Liver (tissue), 9 donors: ENCODE results near the gene HECTD1. TPM values are rescaled to one million over a fixed set of nuclear protein-coding genes. Genes with fewer than 3 reads are reported as not detected.

ENCODE experiments used
- DNase-seq: peaks from one replicate; pipeline ENCODE4 v3.0.0-alpha.2; 2017; ENCODE audit warnings: low spot score
- H3K27ac ChIP-seq, 2 donors: one replicate each; pipeline ENCODE4 v1.7.0; 2013; ENCODE audit warnings: inconsistent platforms in 2 of 2, low read length in 2 of 2, control low read depth in 1 of 2, low read depth in 1 of 2, mild to moderate bottlenecking in 1 of 2
- H3K27me3 ChIP-seq, 4 donors: one replicate each; pipeline versions ENCODE4 v1.6.1 to v1.7.0; 2013; ENCODE audit warnings: low read length in 3 of 4, inconsistent platforms in 1 of 4, mild to moderate bottlenecking in 1 of 4, moderate library complexity in 1 of 4; ENCODE audit not compliant: control insufficient read depth in 4 of 4, insufficient read depth in 4 of 4
- H3K36me3 ChIP-seq, 4 donors: one replicate each; pipeline versions ENCODE4 v1.6.1 to v1.7.0; 2013; ENCODE audit warnings: low read length in 3 of 4, mild to moderate bottlenecking in 3 of 4, low read depth in 1 of 4, moderate library complexity in 1 of 4; ENCODE audit not compliant: control insufficient read depth in 4 of 4, insufficient read depth in 3 of 4
- H3K4me1 ChIP-seq, 4 donors: one replicate each; pipeline versions ENCODE4 v1.6.1 to v1.7.0; 2013; ENCODE audit warnings: low read length in 3 of 4, mild to moderate bottlenecking in 3 of 4, moderate library complexity in 1 of 4; ENCODE audit not compliant: control insufficient read depth in 4 of 4, insufficient read depth in 4 of 4
- H3K4me3 ChIP-seq, 3 donors: one replicate each; pipeline versions ENCODE4 v1.6.1 to v1.7.0; 2013; ENCODE audit warnings: low read length in 3 of 3, control low read depth in 1 of 3, low read depth in 1 of 3, mild to moderate bottlenecking in 1 of 3
- H3K9ac ChIP-seq, 2 donors: one replicate each; pipeline ENCODE4 v1.7.0; 2013; ENCODE audit warnings: low read length in 2 of 2, mild to moderate bottlenecking in 2 of 2, moderate library complexity in 2 of 2, control low read depth in 1 of 2, low read depth in 1 of 2
- H3K9me3 ChIP-seq, 4 donors: one replicate each; pipeline versions ENCODE4 v1.6.1 to v1.7.0; 2013; ENCODE audit warnings: low read length in 3 of 4; ENCODE audit not compliant: control insufficient read depth in 4 of 4
- EGR1 ChIP-seq, 2 donors: IDR thresholded peaks; 2 replicates each; pipeline ENCODE4 v1.6.1; 2016 to 2018; ENCODE audit warnings: antibody characterized with exemption in 2 of 2, low read depth in 2 of 2
- FOXA1 ChIP-seq: IDR thresholded peaks from 2 replicates; pipeline ENCODE4 v1.6.1; 2016; ENCODE audit warnings: antibody characterized with exemption
- FOXA2 ChIP-seq: IDR thresholded peaks from 2 replicates; pipeline ENCODE4 v1.6.1; 2016; ENCODE audit warnings: antibody characterized with exemption
- GABPA ChIP-seq, 2 donors: IDR thresholded peaks in 1 of 2; conservative IDR thresholded peaks in 1 of 2; 2 replicates each; pipeline ENCODE4 v1.6.1; 2016; ENCODE audit warnings: antibody characterized with exemption in 2 of 2, mild to moderate bottlenecking in 1 of 2, moderate library complexity in 1 of 2
- HNF4A ChIP-seq, 2 donors: conservative IDR thresholded peaks; 2 replicates each; pipeline ENCODE4 v1.6.1; 2016; ENCODE audit warnings: antibody characterized with exemption in 2 of 2, mild to moderate bottlenecking in 2 of 2
- HNF4G ChIP-seq: IDR thresholded peaks from 2 replicates; pipeline ENCODE4 v1.6.1; 2016; ENCODE audit warnings: antibody characterized with exemption
- JUND ChIP-seq, 2 donors: IDR thresholded peaks; 2 replicates each; pipeline ENCODE4 v1.6.1; 2016; ENCODE audit warnings: antibody characterized with exemption in 2 of 2
- NR2F2 ChIP-seq: IDR thresholded peaks from 2 replicates; pipeline ENCODE4 v1.6.1; 2016; ENCODE audit warnings: antibody characterized with exemption
- RAD21 ChIP-seq, 2 donors: IDR thresholded peaks; 2 replicates each; pipeline ENCODE4 v1.6.1; 2016; ENCODE audit warnings: antibody characterized with exemption in 2 of 2, mild to moderate bottlenecking in 2 of 2
- RXRA ChIP-seq, 2 donors: IDR thresholded peaks; 2 replicates each; pipeline ENCODE4 v1.6.1; 2017 to 2018; ENCODE audit warnings: antibody characterized with exemption in 2 of 2, mild to moderate bottlenecking in 1 of 2
- SP1 ChIP-seq: IDR thresholded peaks from 2 replicates; pipeline ENCODE4 v1.6.1; 2018; ENCODE audit warnings: antibody characterized with exemption, mild to moderate bottlenecking
- TAF1 ChIP-seq: conservative IDR thresholded peaks from 2 replicates; pipeline ENCODE4 v1.6.1; 2016; ENCODE audit warnings: antibody characterized with exemption, mild to moderate bottlenecking
- YY1 ChIP-seq: IDR thresholded peaks from 2 replicates; pipeline ENCODE4 v1.6.1; 2016; ENCODE audit warnings: antibody characterized with exemption, mild to moderate bottlenecking
- WGBS: extraction: QIAGEN DNeasy Blood & Tissue Kit; methylation state at CpG from one replicate; pipeline ENCODE4 v1.1.7; 2013; 5-methylcytosine and 5-hydroxymethylcytosine counted together
- polyA plus RNA-seq, 2 donors: library from polyadenylated mRNA; stranded (reverse) in 1 of 2; unstranded in 1 of 2; fragments of 200-250 nt in 1 of 2; fragments of >200 nt in 1 of 2; fragmentation: Nextera tagmentation in 1 of 2; extraction: Ambion mirVana in 1 of 2; gene quantifications; one replicate each; pipeline versions ENCODE4 v1.2.1 to v1.2.3, GENCODE V29; 2013 to 2015
- total RNA-seq, 2 donors: library from RNA; depleted of rRNA; stranded (reverse); fragments of >200 nt; gene quantifications; one replicate each; pipeline ENCODE4 v1.2.3, GENCODE V29; 2014
- TF ChIP-seq, protein P1 (sequence below): IDR thresholded peaks from 2 replicates; pipeline ENCODE4 v1.6.1; 2016; ENCODE audit warnings: antibody characterized with exemption, mild to moderate bottlenecking
- TF ChIP-seq, protein P2 (sequence below): IDR thresholded peaks from 2 replicates; pipeline ENCODE4 v1.6.1; 2016; ENCODE audit warnings: antibody characterized with exemption
- TF ChIP-seq, protein P3 (sequence below): IDR thresholded peaks from 2 replicates; pipeline ENCODE4 v1.6.1; 2016; ENCODE audit warnings: antibody characterized with exemption
- TF ChIP-seq, protein P4 (sequence below): IDR thresholded peaks from 2 replicates; pipeline ENCODE4 v1.6.1; 2016; ENCODE audit warnings: antibody characterized with exemption
- donor health status: healthy.
- donor health status: healthy.
- donor health status: healthy.
- donor health status: healthy.
- donor health status: healthy.

HECTD1 gene
- total and polyA plus RNA-seq, 4 donors = 46.8 to 256 (median 118) TPM

DNA sequence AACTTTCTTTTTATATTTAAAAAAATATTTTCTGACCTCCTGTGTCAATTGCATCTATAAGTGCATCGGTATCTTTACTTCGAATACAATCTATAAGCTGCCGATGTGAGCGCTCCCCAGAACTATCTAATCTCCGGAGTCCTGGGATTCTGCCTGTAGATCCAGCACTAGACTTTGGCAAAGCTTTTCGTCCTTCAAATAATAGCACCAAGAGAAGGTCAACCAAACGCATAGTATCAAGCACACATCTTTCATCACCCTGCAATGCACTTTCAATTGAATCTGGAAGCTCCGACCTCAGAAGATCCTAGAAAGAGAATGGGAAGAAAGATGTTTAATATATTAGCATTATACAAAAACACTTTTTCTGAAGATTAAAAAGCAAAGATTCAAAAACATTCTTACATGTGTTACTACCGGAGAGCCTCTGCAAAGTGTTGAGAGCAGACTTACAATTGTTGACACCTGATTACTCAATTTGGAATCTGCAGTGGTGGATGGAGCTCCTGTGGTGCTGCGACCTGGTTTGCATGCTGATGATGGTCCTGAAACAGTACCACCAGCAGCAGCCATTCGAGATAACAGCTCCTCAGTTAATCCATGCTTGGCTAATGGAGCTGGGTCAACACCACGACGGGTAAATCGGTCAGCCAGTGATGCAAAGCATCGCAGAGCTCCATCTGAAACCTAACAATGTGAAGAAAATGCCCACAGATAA is 34.3 kb downstream of the HECTD1 start (continued):
- TF ChIP-seq, protein P1, sequence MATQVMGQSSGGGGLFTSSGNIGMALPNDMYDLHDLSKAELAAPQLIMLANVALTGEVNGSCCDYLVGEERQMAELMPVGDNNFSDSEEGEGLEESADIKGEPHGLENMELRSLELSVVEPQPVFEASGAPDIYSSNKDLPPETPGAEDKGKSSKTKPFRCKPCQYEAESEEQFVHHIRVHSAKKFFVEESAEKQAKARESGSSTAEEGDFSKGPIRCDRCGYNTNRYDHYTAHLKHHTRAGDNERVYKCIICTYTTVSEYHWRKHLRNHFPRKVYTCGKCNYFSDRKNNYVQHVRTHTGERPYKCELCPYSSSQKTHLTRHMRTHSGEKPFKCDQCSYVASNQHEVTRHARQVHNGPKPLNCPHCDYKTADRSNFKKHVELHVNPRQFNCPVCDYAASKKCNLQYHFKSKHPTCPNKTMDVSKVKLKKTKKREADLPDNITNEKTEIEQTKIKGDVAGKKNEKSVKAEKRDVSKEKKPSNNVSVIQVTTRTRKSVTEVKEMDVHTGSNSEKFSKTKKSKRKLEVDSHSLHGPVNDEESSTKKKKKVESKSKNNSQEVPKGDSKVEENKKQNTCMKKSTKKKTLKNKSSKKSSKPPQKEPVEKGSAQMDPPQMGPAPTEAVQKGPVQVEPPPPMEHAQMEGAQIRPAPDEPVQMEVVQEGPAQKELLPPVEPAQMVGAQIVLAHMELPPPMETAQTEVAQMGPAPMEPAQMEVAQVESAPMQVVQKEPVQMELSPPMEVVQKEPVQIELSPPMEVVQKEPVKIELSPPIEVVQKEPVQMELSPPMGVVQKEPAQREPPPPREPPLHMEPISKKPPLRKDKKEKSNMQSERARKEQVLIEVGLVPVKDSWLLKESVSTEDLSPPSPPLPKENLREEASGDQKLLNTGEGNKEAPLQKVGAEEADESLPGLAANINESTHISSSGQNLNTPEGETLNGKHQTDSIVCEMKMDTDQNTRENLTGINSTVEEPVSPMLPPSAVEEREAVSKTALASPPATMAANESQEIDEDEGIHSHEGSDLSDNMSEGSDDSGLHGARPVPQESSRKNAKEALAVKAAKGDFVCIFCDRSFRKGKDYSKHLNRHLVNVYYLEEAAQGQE = no peak
- TF ChIP-seq RAD21 (IDR thresholded peaks at IDR 0.05) = no peak
- no peak for TF ChIP-seq FOXA2
- TF ChIP-seq, protein P2, sequence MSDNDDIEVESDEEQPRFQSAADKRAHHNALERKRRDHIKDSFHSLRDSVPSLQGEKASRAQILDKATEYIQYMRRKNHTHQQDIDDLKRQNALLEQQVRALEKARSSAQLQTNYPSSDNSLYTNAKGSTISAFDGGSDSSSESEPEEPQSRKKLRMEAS = no peak
- no peak for TF ChIP-seq EGR1 (IDR thresholded peaks at IDR 0.05; ENCODE audit: low read depth in 2 of 2)
- TF ChIP-seq HNF4G = no peak
- no peak for TF ChIP-seq YY1
- TF ChIP-seq, protein P3, sequence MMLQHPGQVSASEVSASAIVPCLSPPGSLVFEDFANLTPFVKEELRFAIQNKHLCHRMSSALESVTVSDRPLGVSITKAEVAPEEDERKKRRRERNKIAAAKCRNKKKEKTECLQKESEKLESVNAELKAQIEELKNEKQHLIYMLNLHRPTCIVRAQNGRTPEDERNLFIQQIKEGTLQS = no peak

DNA sequence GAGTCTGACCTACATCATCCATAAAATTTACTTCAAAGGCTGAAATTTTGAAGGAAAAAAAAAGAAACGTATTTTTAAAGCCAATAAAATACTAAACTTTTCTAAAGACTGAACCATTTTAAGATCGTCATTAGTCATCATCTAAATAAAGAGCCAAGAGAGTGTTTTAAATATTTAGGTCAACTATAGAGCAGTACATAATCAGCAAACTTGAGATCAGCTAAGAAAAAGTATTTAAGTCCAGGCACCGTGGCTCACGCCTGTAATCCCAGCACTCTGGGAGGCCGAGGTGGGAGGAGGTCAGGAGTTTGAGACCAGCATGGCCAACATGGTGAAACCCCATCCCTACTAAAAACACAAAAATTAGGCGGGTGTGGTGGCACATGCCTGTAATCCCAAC is 35.5 kb downstream of the HECTD1 start:
- Histone ChIP-seq H3K9me3 (no peaks in the 10 kb centered on the region), H3K4me1 (peaks cover 0 to under 1% (median under 1%) of the 10 kb centered on the region in 4 donors), H3K36me3 (peaks cover 10 to 73% (median 65%) of the 10 kb centered on the region in 4 donors), H3K27ac (no peak overlapping the region), H3K27me3 (no peaks in the 10 kb centered on the region), H3K4me3 (no peak overlapping the region), H3K9ac (no peak overlapping the region)
- TF ChIP-seq, protein P1 = no peak
- no peak for TF ChIP-seq HNF4G
- no peak for TF ChIP-seq TAF1
- no peak for TF ChIP-seq HNF4A (conservative IDR thresholded peaks at IDR 0.05)
- no peak for TF ChIP-seq NR2F2
- TF ChIP-seq FOXA2 = no peak
- no peak for TF ChIP-seq JUND (IDR thresholded peaks at IDR 0.05)
- no peak for TF ChIP-seq RXRA (IDR thresholded peaks at IDR 0.05)
- no peak for TF ChIP-seq RAD21 (IDR thresholded peaks at IDR 0.05)
- TF ChIP-seq SP1 = no peak
- TF ChIP-seq, protein P2 = no peak
- TF ChIP-seq EGR1 (IDR thresholded peaks at IDR 0.05; ENCODE audit: low read depth in 2 of 2) = no peak
- TF ChIP-seq GABPA (IDR thresholded peaks at IDR 0.05 in 1 of 2, conservative IDR thresholded peaks at IDR 0.05 in 1 of 2) = no peak
- TF ChIP-seq, protein P3 = no peak
- no peak for TF ChIP-seq FOXA1
- TF ChIP-seq, protein P4, sequence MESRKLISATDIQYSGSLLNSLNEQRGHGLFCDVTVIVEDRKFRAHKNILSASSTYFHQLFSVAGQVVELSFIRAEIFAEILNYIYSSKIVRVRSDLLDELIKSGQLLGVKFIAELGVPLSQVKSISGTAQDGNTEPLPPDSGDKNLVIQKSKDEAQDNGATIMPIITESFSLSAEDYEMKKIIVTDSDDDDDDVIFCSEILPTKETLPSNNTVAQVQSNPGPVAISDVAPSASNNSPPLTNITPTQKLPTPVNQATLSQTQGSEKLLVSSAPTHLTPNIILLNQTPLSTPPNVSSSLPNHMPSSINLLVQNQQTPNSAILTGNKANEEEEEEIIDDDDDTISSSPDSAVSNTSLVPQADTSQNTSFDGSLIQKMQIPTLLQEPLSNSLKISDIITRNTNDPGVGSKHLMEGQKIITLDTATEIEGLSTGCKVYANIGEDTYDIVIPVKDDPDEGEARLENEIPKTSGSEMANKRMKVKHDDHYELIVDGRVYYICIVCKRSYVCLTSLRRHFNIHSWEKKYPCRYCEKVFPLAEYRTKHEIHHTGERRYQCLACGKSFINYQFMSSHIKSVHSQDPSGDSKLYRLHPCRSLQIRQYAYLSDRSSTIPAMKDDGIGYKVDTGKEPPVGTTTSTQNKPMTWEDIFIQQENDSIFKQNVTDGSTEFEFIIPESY = no peak
- DNase-seq = no peak
- WGBS = 90% methylated on average over 6 of the region's 6 CpGs
